ENCODE measurements around the gene OR56B1. TPM values are rescaled to one million over a fixed set of nuclear protein-coding genes. Genes with fewer than 3 reads are reported as not detected.

OR56B1 gene
- total RNA-seq, 1 donor from 2014 or later: not detected

DNA sequence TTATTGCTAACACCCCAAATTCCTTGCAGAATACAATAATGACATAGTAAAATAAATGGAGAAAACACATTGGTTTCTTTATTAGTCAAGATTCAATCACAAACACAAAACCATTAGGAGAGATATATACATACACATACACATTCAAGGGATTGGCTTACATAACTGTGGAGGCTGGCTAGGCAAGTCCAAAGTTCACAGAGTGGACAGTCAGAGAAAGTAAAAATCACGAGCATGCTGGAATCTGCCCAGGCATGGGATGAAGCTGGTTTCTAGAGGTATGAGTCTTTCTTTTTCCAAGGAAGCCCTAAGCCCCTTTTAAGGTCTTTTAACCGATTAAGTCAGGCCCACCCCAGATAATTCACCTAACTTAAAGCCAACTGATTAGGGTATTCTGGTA is 13.6 kb upstream of the OR56B1 start:
- DNase-seq (ENCODE audit: low spot score): no peak
- intact Hi-C loops (cut with DNase I): no loop called here

DNA sequence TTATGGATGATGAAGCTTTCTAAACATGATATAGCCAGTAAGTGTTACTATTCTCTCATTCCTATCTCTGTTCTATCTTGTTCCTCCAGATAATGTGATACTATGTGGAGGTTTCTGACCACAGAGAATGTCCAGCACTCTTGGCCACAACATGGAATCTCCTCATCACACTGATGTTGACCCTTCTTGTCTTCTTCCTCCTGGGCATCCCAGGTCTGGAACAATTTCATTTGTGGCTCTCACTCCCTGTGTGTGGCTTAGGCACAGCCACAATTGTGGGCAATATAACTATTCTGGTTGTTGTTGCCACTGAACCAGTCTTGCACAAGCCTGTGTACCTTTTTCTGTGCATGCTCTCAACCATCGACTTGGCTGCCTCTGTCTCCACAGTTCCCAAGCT is 9.9 kb upstream of the OR56B1 start:
- DNase-seq (ENCODE audit: low spot score): no peak
- intact Hi-C loops (cut with DNase I): no loop called here

DNA sequence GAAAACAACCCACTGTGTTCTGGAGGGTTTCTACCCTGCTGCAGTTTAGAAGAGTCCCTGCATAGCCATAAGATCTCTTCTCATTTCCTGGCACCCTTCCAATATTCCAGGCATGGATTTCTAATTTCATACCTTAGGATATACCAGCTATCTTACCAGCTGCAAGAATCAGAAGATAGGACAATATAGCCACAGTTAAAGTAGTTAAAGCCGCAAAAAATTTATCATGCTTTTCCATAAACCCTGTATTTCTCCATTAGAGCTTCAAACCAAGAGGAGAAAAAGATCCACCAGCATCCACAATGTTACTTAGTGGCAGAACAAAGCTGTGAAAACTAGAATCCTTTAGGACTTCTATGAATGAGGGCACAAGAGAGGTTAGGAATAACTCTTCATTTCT is 8.6 kb upstream of the OR56B1 start:
- no peak for DNase-seq (ENCODE audit: low spot score)
- intact Hi-C loops (cut with DNase I): no loop called here

DNA sequence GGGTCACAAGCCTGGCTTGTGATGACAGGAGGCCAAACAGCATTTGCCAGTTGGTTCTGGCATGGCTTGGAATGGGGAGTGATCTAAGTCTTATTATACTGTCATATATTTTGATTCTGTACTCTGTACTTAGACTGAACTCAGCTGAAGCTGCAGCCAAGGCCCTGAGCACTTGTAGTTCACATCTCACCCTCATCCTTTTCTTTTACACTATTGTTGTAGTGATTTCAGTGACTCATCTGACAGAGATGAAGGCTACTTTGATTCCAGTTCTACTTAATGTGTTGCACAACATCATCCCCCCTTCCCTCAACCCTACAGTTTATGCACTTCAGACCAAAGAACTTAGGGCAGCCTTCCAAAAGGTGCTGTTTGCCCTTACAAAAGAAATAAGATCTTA is 843 bp downstream of the OR56B1 start:
- DNase-seq (ENCODE audit: low spot score): no peak
- intact Hi-C loops (cut with DNase I): no loop called here

DNA sequence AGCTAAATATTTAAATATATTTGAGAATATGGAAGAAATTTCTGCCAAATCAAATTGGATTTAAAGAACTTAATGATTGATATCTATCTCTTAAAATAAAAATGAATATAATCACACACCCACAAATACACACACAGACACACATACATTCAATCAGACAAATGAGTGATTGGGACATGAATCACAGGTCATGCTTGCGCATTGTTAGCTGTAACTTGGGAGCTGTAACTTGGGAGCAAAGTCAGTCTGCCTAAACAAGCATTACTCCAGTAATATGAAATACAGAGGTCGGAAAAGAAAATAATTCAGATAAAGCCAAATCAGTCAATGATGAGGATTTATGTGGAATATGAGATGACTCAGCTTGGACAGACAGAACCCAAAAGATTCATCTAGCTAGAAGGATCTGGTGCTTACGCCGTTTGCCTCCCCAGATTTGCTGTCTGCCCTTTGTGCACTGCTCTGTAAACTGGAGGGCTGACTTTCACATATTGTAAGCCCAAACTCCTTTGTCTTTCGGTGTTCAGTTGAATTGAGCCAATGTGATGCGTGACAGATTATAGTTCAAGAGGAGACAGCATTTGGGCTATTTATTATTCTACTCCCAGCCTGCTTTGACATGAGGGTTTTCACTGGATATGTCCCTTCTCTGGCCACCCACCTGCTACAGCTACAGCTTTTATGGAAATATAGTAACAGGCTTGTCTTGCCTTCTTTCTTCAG is 1.6 kb downstream of the OR56B1 start:
- DNase-seq (ENCODE audit: low spot score): no peak
- intact Hi-C loops (cut with DNase I): no loop called here

- DNase-seq (ENCODE audit: low spot score): no peak
- intact Hi-C loops (cut with DNase I): no loop called here
Measured at GRCh38 chr11:5738431-5738830, 2.2 kb downstream of the OR56B1 start.

DNA sequence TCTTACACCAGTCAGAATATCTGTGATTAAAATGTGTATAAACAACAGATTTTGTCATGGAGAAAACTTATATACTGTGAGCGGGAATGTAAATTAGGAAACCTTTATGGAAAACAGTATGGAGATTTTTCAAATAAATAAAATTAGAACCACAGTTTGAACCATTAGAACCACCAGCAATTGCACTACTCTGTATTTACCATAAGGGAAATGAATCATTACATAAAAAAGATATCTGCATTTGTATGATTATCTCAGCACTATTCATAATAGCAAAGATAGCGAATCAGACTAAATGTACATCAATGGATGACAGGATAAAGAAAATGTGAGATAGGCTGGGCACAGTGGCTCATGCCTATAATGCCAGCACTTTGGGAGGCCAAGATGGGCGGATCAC is 10.4 kb downstream of the OR56B1 start:
- no peak for DNase-seq (ENCODE audit: low spot score)
- intact Hi-C loops (cut with DNase I): no loop called here

DNA sequence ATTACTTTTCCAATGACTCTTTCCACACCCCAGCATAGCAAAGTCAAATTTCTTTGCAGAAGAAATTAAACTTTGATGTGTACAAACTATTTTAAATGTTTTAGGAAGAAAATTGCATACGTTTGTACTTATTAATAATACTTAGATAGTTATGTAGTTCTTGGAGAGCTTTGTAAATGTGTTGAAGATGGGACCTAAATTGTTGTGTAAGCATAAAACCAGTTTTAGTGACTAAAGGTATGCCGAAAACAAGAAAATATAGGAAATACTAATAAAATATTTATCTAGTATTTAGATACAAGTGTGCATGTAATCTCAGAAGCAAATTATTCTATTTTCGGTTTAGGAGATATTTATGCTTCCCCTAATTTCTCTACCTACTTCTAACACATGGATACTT is 13.6 kb downstream of the OR56B1 start:
- no peak for DNase-seq (ENCODE audit: low spot score)
- intact Hi-C loops (cut with DNase I): no loop called here

DNA sequence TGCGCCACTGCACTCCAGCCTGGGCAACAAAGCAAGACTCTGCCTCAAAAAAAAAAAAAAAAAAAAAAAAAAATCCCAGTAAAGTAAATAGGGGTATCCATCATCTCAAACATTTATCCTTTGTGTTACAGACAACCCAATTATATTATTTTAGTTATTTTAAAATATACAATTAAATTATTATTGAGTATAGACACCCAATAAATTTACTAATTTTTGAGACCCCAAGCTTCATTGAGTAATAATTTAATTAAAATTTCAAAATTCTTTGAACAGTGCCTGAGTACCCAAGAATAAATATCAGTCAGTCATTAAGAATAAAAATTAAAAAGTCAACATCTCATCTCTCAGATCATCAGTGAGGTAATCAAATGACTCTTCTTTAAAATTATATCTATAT is 17.7 kb downstream of the OR56B1 start, which contains the start of gene OR52N4:
Gene OR52N4 (plus strand): TSS at position 301 of the 400 bp plus-strand sequence. CDS start 498 bp downstream, outside the sequence.
- intact Hi-C loops (cut with DNase I): no loop called here
- no peak for DNase-seq (ENCODE audit: low spot score)

GRCh38 chr11:5767056-5767455 is 30.8 kb downstream of the OR56B1 start:
- intact Hi-C loops (cut with DNase I): no loop called here
- DNase-seq (ENCODE audit: low spot score): no peak

- intact Hi-C loops (cut with DNase I): no loop called here
- DNase-seq (ENCODE audit: low spot score): no peak
Measured at GRCh38 chr11:5783255-5783654, 47.0 kb downstream of the OR56B1 start, which contains the start of gene OR52N5. Gene OR52N5 (minus strand): TSS chr11:5783355. CDS start chr11:5778634, 4,721 bp downstream.

Other genes with a start within 250 kb of the OR56B1 start
- not detected for gene OR52D1, start 247.8 kb upstream of the OR56B1 start, total RNA-seq
- gene UBQLN3, start 226.5 kb upstream of the OR56B1 start, total RNA-seq: not detected
- gene UBQLNL, start 219.7 kb upstream of the OR56B1 start, total RNA-seq: 0.11 TPM
- not detected for gene OR52H1, start 187.9 kb upstream of the OR56B1 start, total RNA-seq
- not detected for gene OR52B6, start 155.6 kb upstream of the OR56B1 start, total RNA-seq
- gene TRIM6, start 139.8 kb upstream of the OR56B1 start, total RNA-seq: 0.46 TPM
- gene TRIM34, start 111.4 kb upstream of the OR56B1 start, total RNA-seq: 2.3 TPM
- gene TRIM5, start 51.4 kb upstream of the OR56B1 start, total RNA-seq: 6.4 TPM
- 16.1 TPM for gene TRIM22, start 46.7 kb upstream of the OR56B1 start, total RNA-seq
- not detected for gene OR52N4, start 17.8 kb downstream of the OR56B1 start, total RNA-seq
- gene OR52N5, start 46.9 kb downstream of the OR56B1 start, total RNA-seq: not detected
- gene OR52N1, start 54.8 kb downstream of the OR56B1 start, total RNA-seq: not detected
- gene OR52N2, start 72.5 kb downstream of the OR56B1 start, total RNA-seq: not detected
- not detected for gene OR52E6, start 105.4 kb downstream of the OR56B1 start, total RNA-seq
- not detected for gene OR52E8, start 121.2 kb downstream of the OR56B1 start, total RNA-seq
- gene OR52E4, start 144.2 kb downstream of the OR56B1 start, total RNA-seq: not detected
- gene OR52E5, start 156.8 kb downstream of the OR56B1 start, total RNA-seq: not detected
- not detected for gene OR56A3, start 205.8 kb downstream of the OR56B1 start, total RNA-seq
- gene OR56A5, start 232.0 kb downstream of the OR56B1 start, total RNA-seq: not detected

All from cardiac septum (tissue), 1 donor.